Stimulated activated CD8-positive, alpha-beta memory T cell treated with anti-CD3 and anti-CD28 coated beads, Interleukin-15, amount 100 ng/mL, for 48 hours (primary cell): ENCODE results near the gene GDPD1.
"Not testable (repeated sequence)": the region's sequence is repeated elsewhere in the genome, so short reads cannot be mapped to it uniquely, and the experiment has no call there.

Experiments used
- DNase-seq, 2 donors: peaks; one replicate each; pipeline ENCODE4 v3.0.0-alpha.2; 2020; ENCODE audit warnings: low read depth in 2 of 2

Gene GDPD1

GRCh38 chr17:59244081-59244480 lies 23.8 kb downstream of the GDPD1 start:
- no peak for DNase-seq

DNA sequence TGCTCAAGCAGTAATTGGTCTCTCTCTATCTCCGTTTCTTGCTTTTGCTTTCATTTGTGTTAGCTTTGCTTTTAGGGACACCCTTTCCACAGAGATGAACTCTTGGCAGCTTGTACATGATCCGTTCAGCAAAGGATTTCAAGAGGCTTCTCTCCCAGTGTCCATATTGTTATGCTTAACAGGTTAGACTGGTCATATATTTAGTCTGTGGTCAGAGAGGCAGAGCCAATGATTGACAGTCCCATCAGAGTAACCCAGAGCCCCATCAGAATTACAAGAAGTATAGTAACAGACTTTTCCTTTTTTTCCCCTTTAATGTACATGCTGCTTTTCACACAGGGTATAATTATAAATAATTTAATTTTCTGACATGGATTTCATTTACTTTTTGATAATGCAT lies 34.4 kb downstream of the GDPD1 start:
- no peak for DNase-seq

DNA sequence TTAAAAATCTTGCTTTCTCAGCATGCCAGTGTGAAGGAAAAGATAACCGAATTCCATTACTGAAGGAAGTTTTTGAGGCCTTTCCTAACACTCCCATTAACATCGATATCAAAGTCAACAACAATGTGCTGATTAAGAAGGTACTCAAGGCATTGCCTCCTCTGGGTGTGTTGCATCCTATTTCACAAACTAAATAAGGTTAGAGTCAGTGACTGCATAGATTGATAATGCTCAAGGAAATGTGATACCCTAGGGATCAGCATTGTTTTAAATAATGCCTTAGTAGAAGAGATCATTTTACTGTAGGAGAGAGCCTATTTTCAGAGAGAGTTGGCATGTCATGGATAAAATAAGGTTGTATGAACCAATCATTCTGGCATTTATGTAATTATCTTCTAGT lies 36.8 kb downstream of the GDPD1 start:
- no peak for DNase-seq

DNA sequence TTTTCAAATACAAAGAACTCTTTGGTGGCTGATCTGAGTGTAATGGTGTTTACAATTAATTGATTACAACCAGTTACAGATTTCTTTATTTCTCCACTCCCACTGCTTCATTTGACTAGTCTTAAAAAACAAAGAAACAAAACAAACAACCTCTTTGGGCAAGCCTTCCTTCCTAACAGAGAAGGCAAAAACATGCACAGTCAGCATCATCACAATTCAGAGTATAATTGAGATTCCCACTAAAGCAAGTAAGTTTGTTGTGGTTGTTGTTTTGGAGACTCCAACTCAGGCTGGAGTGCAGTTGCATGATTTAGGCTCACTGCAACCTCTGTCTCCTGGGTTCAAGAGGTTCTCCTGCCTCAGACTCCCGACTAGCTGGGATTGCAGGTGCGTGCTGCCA lies 40.4 kb downstream of the GDPD1 start:
- no peak for DNase-seq

DNA sequence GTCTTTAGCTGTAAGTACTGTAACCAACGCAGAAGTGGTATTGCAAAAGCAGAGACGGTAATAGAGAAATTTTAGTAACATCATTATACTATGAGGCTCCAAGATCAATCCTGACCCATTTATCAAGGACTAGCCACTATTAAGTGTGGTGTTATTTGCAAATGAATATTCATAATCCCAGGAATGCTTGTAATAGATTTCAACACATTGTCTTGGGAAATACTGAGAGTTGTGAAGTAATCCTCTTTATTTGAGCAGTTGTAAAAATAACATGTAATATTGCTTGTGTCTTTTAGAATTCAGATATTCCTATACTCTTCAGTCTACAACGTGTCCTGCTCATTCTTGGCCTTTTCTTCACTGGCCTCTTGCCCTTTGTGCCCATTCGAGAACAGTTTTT lies 46.4 kb downstream of the GDPD1 start:
- DNase-seq, result no peak

GRCh38 chr17:59267776-59268175 lies 47.5 kb downstream of the GDPD1 start:
- DNase-seq, result no peak

DNA sequence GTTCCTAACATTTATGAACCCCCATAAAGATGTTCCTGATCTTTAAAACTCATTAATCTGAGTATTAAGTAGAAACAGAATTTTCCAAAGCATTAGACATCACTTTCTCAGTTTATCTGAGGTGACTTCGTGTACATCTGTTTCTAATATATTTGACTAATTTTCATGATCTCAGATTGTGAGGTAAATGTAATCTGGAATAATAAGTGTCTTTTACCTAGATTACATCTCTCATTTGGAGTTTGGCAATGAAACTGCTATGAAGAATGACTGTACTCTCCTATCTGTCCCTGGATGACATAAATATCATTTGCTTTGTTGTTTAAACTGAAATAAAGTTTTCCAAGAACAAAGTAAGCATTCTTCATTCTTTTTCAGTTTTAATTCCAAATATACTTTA lies 55.3 kb downstream of the GDPD1 start:
- no peak for DNase-seq

DNA sequence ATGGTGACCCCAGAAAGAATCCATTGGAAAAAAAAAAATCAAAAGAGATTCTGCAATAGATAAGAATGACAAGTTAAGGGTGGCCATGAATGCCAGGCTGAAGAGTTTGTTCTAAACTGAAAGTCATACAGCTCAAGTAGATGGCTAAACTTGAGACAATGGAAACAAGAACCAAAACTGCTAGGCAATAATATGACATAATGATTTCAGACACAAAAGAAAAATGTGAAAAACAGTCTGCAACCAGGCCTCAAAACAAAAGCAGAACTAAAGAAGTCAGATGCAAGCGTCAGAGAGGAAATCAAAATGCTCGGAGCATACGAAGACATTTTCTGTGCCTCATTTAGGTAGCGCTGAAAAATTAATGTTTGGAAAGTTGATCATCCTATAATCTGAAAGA lies 56.7 kb downstream of the GDPD1 start:
- DNase-seq, result no peak

DNA sequence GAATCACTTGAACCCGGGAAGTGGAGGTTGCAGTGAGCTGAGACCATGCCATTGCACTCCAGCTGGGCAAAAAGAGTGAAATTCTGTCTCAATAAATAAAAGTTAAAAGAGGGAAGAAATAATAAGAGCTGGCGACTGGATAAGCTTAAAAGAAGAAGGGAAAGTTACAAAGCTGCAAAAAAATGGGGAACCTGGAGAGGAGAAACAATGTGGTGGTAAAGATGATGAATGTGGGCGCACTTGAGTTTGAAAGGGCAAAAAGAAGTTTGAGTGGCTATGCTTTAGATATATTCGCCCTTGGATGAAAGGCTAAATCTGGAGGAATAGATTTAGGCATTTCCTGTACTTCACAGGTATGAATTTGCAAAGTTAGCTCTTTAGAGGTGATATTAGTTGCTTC lies 58.1 kb downstream of the GDPD1 start:
- no peak for DNase-seq

GRCh38 chr17:59284317-59284716 lies 64.0 kb downstream of the GDPD1 start:
- no peak for DNase-seq

GRCh38 chr17:59287452-59287851 lies 67.1 kb downstream of the GDPD1 start:
- DNase-seq, result no peak

- DNase-seq, result no peak
These were observed 67.6 kb downstream of the GDPD1 start for GRCh38 chr17:59287891-59288290.

DNA sequence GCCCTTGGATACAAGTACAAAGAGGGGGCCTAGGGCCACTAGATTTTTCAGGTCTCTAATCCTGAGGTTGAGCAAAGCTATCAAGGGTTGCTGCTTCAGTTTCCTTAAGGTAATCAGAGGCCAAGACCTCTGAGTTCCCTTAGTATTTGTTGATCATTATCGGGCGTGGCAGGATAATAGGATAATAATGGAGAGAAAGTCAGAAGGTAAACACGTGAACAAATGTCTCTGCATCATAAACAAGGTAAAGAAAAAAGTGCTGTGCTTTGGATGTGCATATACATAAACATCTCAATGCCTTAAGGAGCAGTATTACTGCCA lies 69.6 kb downstream of the GDPD1 start:
- no peak for DNase-seq

DNA sequence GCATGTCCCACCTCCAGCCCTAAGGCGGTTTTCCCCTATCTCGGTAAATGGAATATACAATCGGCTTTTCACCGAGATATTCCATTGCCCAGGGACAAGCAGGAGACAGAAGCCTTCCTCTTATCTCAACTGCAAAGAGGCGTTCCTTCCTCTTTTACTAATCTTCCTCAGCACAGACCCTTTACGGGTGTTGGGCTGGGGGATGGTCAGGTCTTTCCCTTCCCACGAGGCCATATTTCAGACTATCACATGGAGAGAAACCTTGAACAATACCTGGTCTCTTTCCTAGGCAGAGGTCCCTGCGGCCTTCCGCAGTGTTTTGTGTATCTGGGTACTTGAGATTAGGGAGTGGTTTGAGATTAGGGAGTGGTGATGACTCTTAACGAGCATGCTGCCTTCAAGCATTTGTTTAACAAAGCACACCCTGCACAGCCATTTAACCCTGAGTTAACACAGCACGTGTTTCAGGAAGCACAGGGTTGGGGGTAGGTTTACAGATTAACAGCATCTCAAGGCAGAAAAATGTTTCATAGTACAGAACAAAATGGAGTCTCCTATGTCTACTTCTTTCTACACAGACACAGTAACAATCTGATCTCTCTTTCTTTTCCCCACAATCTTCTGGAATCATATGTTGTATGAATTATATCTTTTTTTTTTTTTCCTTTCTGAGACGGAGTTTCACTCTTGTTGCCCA lies 70.1 kb downstream of the GDPD1 start:
- DNase-seq, result not testable (repeated sequence)

GRCh38 chr17:59292174-59292523 lies 71.8 kb downstream of the GDPD1 start:
- no peak for DNase-seq

DNA sequence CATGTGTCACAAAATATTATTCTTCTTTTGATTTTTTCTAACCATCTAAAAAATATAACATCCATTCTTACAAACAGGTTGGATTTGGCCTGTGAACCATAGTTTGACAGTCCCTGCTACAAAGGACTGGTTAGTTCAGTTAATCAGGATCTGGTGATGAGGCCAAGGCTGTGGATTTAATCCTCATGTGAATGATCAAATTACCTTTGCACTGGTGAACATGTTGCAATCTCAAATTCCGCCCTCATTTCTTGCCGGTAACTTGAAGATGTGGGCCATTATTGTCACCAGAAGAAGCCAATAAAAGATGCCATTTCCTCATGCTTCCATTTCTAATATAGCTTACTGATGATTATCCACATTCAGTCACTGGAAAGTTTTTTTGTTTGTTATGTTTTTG lies 75.9 kb downstream of the GDPD1 start:
- no peak for DNase-seq

DNA sequence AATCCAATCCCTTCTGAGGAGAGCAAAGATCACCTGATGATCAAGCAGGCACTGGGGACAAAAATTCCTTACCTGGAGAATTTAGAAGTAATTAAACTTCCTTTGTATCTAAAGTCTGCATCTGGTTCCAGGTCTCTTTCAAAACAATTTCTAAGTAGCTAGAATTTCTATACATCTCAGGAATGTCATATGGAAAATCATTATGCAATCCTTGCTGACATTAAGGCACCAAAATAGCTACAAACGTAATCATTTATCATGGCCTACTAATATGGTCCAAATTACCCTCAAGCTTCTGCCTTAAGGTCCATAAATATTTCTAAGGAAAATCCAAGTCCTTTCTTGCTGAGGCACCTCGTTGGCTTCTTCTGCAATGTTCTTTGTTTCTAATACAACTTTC lies 78.2 kb downstream of the GDPD1 start:
- no peak for DNase-seq

DNA sequence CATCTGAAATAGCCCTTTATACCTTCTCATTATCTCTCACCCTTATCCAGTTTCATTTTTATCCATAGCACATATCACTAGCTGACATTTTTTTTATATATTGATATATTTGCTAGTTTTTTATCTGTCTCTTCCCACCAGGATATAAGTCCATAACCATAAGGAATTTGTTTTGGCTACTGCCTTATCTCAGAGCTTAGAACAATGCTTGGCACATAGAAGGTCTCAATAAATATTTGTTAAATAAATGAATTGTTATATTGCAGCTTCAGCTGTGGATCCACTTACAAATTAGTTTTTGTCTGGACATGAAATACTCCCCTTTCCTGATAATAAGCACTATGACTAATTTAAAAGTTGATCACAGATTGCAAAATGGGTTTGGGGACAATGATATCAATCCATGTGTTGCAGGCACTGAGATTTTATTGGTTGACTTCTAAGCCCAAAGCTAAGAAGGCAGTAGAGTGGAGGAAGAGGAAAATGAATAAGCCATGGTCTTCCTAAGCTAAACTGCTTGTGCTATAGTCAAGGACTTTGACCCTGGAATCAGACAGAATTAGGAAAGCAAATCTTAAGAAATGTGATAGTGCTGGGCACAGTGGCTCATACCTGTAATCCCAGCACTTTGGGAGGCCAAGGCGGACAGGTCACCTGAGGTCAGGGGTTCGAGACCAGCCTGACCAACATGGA lies 79.2 kb downstream of the GDPD1 start:
- no peak for DNase-seq

DNA sequence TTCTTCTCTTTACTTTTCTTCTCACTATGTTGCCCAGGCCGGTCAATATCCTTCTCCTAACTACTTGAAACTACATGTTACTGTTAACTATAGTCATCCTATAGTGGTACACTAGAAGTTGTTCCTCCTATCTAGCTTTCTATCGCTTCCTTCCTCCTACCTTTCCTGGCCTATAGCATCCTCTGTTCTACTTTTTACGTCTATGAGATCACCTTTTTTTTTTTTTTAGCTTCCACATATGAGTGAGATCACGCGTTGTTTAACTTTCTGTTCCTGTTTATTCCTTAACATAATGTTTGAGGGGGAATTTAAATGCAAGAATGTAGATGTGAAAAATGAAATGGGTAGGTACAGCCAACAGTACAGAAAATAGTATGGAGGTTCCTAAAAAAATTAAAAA lies 80.6 kb downstream of the GDPD1 start:
- DNase-seq, result no peak

DNA sequence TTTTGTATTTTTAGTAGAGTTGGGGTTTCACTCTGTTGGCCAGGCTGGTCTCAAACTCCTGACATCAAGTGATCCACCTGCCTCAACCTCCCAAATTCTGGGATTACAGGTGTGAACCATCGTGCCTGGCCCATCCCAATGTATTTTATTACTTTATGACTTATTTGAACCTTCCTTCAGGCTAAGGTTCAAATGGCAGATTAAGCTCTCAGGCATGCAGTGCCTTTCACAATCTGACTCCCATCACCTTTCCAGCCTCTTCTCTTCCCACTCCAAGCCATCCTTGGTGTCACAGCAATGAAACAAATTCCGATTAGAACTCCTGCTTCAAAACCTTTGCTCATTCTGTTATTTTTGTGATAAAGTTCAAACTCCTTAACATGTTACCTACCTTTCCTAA lies 84.5 kb downstream of the GDPD1 start:
- no peak for DNase-seq

- DNase-seq, result no peak
These were observed 90.1 kb downstream of the GDPD1 start for GRCh38 chr17:59310263-59310920.

DNA sequence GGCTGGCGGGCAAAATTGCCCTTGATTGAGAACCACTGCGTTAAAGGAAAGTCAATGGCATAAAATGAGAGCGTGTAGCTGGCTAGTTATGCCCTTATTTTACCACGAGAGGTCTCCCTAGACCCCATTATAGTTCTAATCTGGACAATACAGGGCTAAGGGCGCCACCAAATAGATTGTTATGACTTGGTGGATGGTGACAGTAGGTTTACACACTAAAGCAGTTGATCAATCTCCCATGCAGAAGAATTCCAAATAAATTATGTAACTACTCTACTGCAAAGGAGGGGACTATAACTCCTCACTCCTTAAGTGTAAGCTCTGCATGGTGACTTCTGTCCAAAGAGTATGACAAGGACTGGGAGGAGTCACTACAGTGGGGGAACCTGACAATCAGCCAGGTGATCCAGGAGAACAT lies 90.7 kb downstream of the GDPD1 start:
- no peak for DNase-seq

DNA sequence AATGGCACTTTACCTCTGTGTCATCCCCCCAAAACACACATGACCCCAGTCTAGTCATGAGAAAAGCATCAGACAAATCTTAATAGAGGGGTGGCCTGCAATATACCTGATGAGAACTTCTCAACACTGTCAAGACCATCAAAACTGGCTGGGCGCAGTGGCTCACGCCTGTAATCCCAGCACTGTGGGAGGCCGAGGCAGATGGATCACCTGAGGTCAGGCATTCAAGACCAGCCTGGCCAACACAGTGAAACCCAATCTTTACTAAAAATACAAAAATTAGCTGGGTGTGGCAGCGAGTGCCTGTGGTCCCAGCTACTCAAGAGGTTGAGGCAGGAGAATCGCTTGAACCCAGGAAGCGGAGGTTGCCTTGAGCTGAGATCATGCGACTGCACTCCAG lies 91.2 kb downstream of the GDPD1 start:
- DNase-seq, result not testable (repeated sequence)
